Esophagus muscularis mucosa (tissue), 4 donors: Measurements from ENCODE around the gene BSPH1.

Source experiments
- CTCF ChIP-seq, 3 experiments: fragments of 200-600 bp in 2 of 3; fragments of 450-650 bp in 1 of 3; sonication (generic) in 2 of 3; IDR thresholded peaks; one replicate each; pipeline ENCODE4 v1.5.1; 2017 to 2019; ENCODE audit warnings: antibody characterized with exemption in 3 of 3, mild to moderate bottlenecking in 2 of 3, moderate library complexity in 1 of 3
- EP300 ChIP-seq: sonication (generic); formaldehyde crosslinking; IDR thresholded peaks from one replicate; pipeline ENCODE4 v1.6.1; 2017; ENCODE audit warnings: antibody characterized with exemption
- POLR2A ChIP-seq: fragments of 450-650 bp; IDR thresholded peaks from one replicate; pipeline ENCODE4 v1.6.1; 2017; ENCODE audit warnings: antibody characterized with exemption, moderate library complexity, mild to moderate bottlenecking, low read depth

- TF ChIP-seq CTCF (IDR thresholded peaks at IDR 0.05) (no peak), EP300 (no peak), POLR2A (no peak)
These were observed 28.7 kb upstream of the BSPH1 start for GRCh38 chr19:48020686-48021085.
